Kidney (tissue), 14 donors: ENCODE data around the gene ZNF416. TPM values are rescaled to one million over a fixed set of nuclear protein-coding genes. Genes with fewer than 3 reads are reported as not detected.

ENCODE experiments used
- DNase-seq, 5 donors: peaks; one replicate each; pipeline ENCODE4 v3.0.0-alpha.2; 2013 to 2020
- FAIRE-seq: peaks from 2 replicates; lab custom pipeline; 2012; peaks lifted over from hg19 to GRCh38; lab: Jason Lieb, UNC
- H3K27ac ChIP-seq, 2 donors: one replicate each; pipeline ENCODE4 v1.7.0; 2013; ENCODE audit warnings: low read depth in 2 of 2, low read length in 2 of 2, inconsistent platforms in 1 of 2
- H3K27me3 ChIP-seq: one replicate; pipeline ENCODE4 v1.7.1; 2013; ENCODE audit warnings: low read length, inconsistent platforms; ENCODE audit not compliant: control insufficient read depth, insufficient read depth
- H3K36me3 ChIP-seq, 3 donors: one replicate each; pipeline versions ENCODE4 v1.7.0 to v1.7.1; 2013; ENCODE audit warnings: low read length in 3 of 3, control low read depth in 1 of 3, inconsistent platforms in 1 of 3; ENCODE audit not compliant: insufficient read depth in 3 of 3, control insufficient read depth in 2 of 3
- H3K4me1 ChIP-seq, 3 donors: one replicate each; pipeline versions ENCODE4 v1.7.0 to v1.7.1; 2013; ENCODE audit warnings: low read length in 3 of 3, inconsistent platforms in 1 of 3, low read depth in 1 of 3; ENCODE audit not compliant: control insufficient read depth in 2 of 3, insufficient read depth in 2 of 3
- H3K4me3 ChIP-seq, 3 donors: one replicate each; pipeline versions ENCODE4 v1.7.0 to v1.8.1; 2013; ENCODE audit warnings: low read length in 3 of 3, control low read depth in 1 of 3, inconsistent platforms in 1 of 3
- H3K9ac ChIP-seq, 3 donors: one replicate each; pipeline versions ENCODE4 v1.7.0 to v1.7.1; 2013; ENCODE audit warnings: low read length in 3 of 3, control low read depth in 1 of 3, inconsistent platforms in 1 of 3
- H3K9me3 ChIP-seq, 3 donors: one replicate each; pipeline versions ENCODE4 v1.7.0 to v1.7.1; 2013; ENCODE audit warnings: low read length in 3 of 3, control low read depth in 1 of 3, inconsistent platforms in 1 of 3; ENCODE audit not compliant: control insufficient read depth in 2 of 3, insufficient read depth in 1 of 3
- intact Hi-C: fragments of 100-400 bp; cut with DNase I; formaldehyde crosslinking; loops from one replicate; pipeline ENCODE4 v1.11.1; 2022
- polyA plus RNA-seq: library from polyadenylated mRNA; stranded (reverse); fragments of 350-450 nt; fragmentation: Illumina TruSeq; extraction: RNeasy Lipid Tissue Mini Kit (QIAGEN cat#74804); gene quantifications from one replicate; pipeline ENCODE4 v1.2.3, GENCODE V29; 2014; ENCODE audit warnings: low read depth, low replicate concordance; ENCODE audit not compliant: insufficient read depth
- total RNA-seq: library from RNA; stranded (reverse); fragmentation: NEBNext Ultra II Directional; extraction: Animal tissue kit (Norgen Biotek cat#: 25700); gene quantifications from one replicate; pipeline ENCODE4 v1.2.1, GENCODE V29; 2021
- TF ChIP-seq, protein P1 (sequence below): IDR thresholded peaks from 3 replicates; pipeline ENCODE4 v1.5.1; 2012; ENCODE audit warnings: mild to moderate bottlenecking, moderate library complexity, borderline replicate concordance; ENCODE audit not compliant: insufficient read depth; ENCODE audit errors: extremely low read depth
- donor health status: control.
- donor health status: control.
- donor health status: control.
- donor health status: control.
- donor health status: control.
- donor health status: DM: yes; HTN: yes; CAD: no.
- donor health status: Normal renal cell carcinoma (clear cell type).

ZNF416 gene
- total and polyA plus RNA-seq, 2 donors from 2014 or later = 3.5 to 8.0 TPM

DNA sequence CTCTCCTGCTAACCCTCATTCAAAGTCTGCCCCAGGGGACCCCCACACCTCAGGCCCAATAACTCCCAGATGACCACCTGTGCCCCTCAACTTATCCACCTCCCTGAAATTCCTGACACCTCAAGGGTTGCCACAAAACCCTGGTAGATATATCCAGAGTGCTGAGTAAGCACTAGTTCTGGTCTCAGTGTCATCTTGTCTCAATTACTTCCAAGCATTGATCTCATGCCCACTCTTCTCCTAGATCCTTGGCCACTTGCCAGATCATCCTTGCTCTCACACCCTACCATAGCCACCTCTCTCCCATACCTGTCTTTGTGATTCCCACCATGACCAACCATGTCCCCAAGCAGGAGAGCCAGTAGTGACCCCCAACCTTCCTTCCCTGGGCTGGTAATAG is 2.0 kb downstream of the ZNF416 start:
- peaks cover 26 to 53% (median 42%) of the 10 kb centered on the region in 3 donors for H3K36me3 ChIP-seq
- FAIRE-seq = no peak

DNA sequence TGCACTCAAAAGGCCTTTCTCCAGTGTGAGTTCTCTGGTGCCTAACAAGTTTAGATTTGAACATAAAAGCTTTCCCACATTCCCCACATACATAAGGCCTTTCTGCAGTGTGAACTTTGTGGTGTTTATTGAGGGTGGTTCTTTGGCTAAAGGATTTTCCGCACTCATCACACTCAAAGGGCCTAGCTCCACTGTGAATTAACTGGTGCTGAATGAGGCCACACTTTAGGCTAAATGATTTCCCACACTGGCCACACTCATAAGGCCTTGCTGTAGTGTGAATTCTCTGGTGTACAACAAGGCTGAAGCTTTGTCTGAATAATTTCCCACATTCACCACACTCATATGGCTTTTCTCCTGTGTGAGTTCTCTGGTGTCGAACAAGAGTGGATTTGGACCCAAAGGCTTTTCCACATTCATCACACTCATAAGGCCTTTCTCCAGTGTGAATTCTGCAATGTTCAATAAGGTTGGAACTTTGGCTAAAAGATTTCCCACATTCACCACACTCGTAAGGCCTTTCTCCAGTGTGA is 6.2 kb downstream of the ZNF416 start:
- TF ChIP-seq, protein P1, sequence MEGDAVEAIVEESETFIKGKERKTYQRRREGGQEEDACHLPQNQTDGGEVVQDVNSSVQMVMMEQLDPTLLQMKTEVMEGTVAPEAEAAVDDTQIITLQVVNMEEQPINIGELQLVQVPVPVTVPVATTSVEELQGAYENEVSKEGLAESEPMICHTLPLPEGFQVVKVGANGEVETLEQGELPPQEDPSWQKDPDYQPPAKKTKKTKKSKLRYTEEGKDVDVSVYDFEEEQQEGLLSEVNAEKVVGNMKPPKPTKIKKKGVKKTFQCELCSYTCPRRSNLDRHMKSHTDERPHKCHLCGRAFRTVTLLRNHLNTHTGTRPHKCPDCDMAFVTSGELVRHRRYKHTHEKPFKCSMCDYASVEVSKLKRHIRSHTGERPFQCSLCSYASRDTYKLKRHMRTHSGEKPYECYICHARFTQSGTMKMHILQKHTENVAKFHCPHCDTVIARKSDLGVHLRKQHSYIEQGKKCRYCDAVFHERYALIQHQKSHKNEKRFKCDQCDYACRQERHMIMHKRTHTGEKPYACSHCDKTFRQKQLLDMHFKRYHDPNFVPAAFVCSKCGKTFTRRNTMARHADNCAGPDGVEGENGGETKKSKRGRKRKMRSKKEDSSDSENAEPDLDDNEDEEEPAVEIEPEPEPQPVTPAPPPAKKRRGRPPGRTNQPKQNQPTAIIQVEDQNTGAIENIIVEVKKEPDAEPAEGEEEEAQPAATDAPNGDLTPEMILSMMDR = no peak
- Histone ChIP-seq H3K27ac (no peak overlapping the region), H3K9me3 (peaks cover 11 to 91% (median 57%) of the 10 kb centered on the region in 3 donors), H3K36me3 (peaks cover 26 to 56% (median 42%) of the 10 kb centered on the region in 3 donors), H3K9ac (no peak overlapping the region), H3K4me1 (no peaks in the 10 kb centered on the region), H3K27me3 (no peaks in the 10 kb centered on the region), H3K4me3 (no peak overlapping the region)
- FAIRE-seq (no peak), DNase-seq (no peak)
- intact Hi-C loops = no loop called here

More for the DNA sequence above, 2.0 kb downstream of the ZNF416 start:
- Histone ChIP-seq H3K9me3 (peaks cover 14 to 54% (median 40%) of the 10 kb centered on the region in 3 donors), H3K27me3 (no peaks in the 10 kb centered on the region), H3K9ac (no peak overlapping the region), H3K27ac (no peak overlapping the region), H3K4me3 (peak overlapping the region in 1 of 3 donors; percentile 19), H3K4me1 (peaks cover 4 to 5% (median 4%) of the 10 kb centered on the region in 3 donors)
- TF ChIP-seq, protein P1 = no peak
- intact Hi-C loops = no loop called here
- no peak for DNase-seq

DNA sequence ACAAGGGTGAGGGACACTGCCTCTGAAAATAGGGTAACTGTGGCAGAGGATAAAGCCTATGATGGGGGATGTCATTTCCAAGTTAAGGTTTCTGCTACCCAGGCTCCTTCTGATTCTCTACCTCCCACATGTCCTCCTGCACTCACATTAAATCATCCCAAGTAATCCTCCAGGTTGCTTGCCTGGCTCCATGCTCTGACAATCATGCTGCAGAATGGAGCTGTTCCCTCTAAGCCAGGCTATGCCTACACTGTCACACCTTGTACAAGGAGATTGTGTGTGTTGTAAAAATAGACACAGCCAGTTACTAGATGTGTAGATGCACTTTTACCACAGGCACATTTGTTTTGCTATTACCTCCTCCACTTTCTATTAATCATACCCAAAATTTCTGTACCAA is 8.0 kb downstream of the ZNF416 start:
- Histone ChIP-seq H3K4me1 (no peaks in the 10 kb centered on the region), H3K27ac (no peak overlapping the region), H3K9ac (no peak overlapping the region), H3K4me3 (no peak overlapping the region), H3K27me3 (no peaks in the 10 kb centered on the region), H3K36me3 (peaks cover 17 to 43% (median 37%) of the 10 kb centered on the region in 3 donors), H3K9me3 (peaks cover 8 to 95% (median 69%) of the 10 kb centered on the region in 3 donors)
- TF ChIP-seq, protein P1 = no peak
- DNase-seq (no peak), FAIRE-seq (no peak)
- intact Hi-C loops = no loop called here
